Thoracic aorta (tissue), 2 donors: Measurements from ENCODE around the gene RAB25. TPM values are rescaled to one million over a fixed set of nuclear protein-coding genes. Genes with fewer than 3 reads are reported as not detected.

Source experiments
- ATAC-seq: fragments of 150-250 bp; one replicate; pipeline ENCODE4 v1.8.0; 2017; ENCODE audit warnings: low read depth; ENCODE audit not compliant: insufficient number of reproducible peaks, low FRiP score
- DNase-seq: peaks from one replicate; pipeline ENCODE4 v3.0.0-alpha.2; 2020; ENCODE audit warnings: low spot score
- H3K27ac ChIP-seq, 2 donors: fragments of 200-600 bp; sonication (generic); 1 replicate in 1 of 2; 2 replicates in 1 of 2; pipeline ENCODE4 v1.5.1; 2016; ENCODE audit warnings: mild to moderate bottlenecking in 2 of 2, moderate library complexity in 2 of 2
- H3K27me3 ChIP-seq: fragments of 200-600 bp; sonication (generic); replicated peaks from 2 replicates; pipeline ENCODE4 v1.6.0; 2016; ENCODE audit warnings: mild to moderate bottlenecking; ENCODE audit not compliant: insufficient read depth
- H3K36me3 ChIP-seq: fragments of 200-600 bp; sonication (generic); one replicate; pipeline ENCODE4 v1.5.1; 2016
- H3K4me1 ChIP-seq, 2 donors: fragments of 200-600 bp; sonication (generic); 1 replicate in 1 of 2; 2 replicates in 1 of 2; pipeline versions ENCODE4 v1.5.1 to v1.6.0; 2016; ENCODE audit warnings: low read depth in 2 of 2, mild to moderate bottlenecking in 1 of 2; ENCODE audit not compliant: control insufficient read depth in 1 of 2
- H3K4me3 ChIP-seq: fragments of 200-600 bp; sonication (generic); 2 replicates; pipeline ENCODE4 v1.5.1; 2016; ENCODE audit warnings: mild to moderate bottlenecking
- H3K9me3 ChIP-seq: fragments of 200-600 bp; sonication (generic); 2 replicates; pipeline ENCODE4 v1.5.1; 2016
- total RNA-seq, 2 donors: library from RNA; depleted of rRNA; stranded (reverse); fragments of >200 nt; gene quantifications; one replicate each; pipeline versions ENCODE4 v1.1.0 to v1.2.3, GENCODE V29; 2016
- TF ChIP-seq, protein P1 (sequence below): fragments of 200-600 bp; sonication (generic); IDR thresholded peaks from one replicate; pipeline ENCODE4 v1.5.1; 2019; ENCODE audit warnings: antibody characterized with exemption

The RAB25 gene
- total RNA-seq, 2 donors from 2014 or later: not detected

- ATAC-seq: no peak
These were observed 11.3 kb downstream of the RAB25 start for GRCh38 chr1:156072251-156072650.

DNA sequence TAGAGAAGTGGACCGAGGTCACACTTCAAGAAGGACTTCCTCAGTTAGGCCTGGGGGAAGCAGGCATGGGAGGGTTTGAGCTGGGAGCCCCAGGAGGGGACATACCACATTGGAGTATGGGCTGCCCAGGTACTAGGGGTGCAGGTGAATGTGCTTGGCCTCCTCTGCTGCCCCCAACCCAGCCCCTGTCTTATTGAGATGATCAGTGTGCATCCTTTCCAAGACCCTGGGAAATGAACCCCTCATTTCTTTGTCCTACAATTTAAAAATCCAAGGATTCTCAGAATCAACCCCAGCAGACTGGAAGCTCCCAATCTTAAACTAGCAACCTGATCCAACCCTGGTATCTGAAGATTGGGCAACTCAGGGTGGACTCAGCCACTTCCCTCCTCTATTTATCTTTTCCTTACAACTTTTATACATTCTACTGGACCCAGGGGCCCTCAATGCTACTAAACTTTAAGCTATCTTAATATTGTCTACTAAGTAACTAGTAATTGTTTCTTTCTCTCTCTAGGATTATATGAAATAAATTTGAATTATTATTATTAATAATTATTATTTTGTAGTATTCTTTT, 12.2 kb downstream of the RAB25 start:
- Histone ChIP-seq H3K27me3 (no peaks in the 10 kb centered on the region), H3K27ac (no peak overlapping the region), H3K4me1 (no peaks in the 10 kb centered on the region), H3K4me3 (no peak overlapping the region), H3K9me3 (no peaks in the 10 kb centered on the region), H3K36me3 (no peaks in the 10 kb centered on the region)
- TF ChIP-seq, protein P1, sequence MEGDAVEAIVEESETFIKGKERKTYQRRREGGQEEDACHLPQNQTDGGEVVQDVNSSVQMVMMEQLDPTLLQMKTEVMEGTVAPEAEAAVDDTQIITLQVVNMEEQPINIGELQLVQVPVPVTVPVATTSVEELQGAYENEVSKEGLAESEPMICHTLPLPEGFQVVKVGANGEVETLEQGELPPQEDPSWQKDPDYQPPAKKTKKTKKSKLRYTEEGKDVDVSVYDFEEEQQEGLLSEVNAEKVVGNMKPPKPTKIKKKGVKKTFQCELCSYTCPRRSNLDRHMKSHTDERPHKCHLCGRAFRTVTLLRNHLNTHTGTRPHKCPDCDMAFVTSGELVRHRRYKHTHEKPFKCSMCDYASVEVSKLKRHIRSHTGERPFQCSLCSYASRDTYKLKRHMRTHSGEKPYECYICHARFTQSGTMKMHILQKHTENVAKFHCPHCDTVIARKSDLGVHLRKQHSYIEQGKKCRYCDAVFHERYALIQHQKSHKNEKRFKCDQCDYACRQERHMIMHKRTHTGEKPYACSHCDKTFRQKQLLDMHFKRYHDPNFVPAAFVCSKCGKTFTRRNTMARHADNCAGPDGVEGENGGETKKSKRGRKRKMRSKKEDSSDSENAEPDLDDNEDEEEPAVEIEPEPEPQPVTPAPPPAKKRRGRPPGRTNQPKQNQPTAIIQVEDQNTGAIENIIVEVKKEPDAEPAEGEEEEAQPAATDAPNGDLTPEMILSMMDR: no peak
- ATAC-seq (no peak), DNase-seq (no peak)

More at GRCh38 chr1:156072251-156072650, 11.3 kb downstream of the RAB25 start:
- Histone ChIP-seq H3K36me3 (no peaks in the 10 kb centered on the region), H3K4me3 (no peak overlapping the region), H3K9me3 (no peaks in the 10 kb centered on the region), H3K4me1 (no peaks in the 10 kb centered on the region), H3K27me3 (no peaks in the 10 kb centered on the region), H3K27ac (no peak overlapping the region)
- TF ChIP-seq, protein P1: no peak
- DNase-seq: no peak

GRCh38 chr1:156073740-156074139, 12.8 kb downstream of the RAB25 start:
- Histone ChIP-seq H3K4me3 (no peak overlapping the region), H3K9me3 (no peaks in the 10 kb centered on the region), H3K36me3 (no peaks in the 10 kb centered on the region), H3K4me1 (no peaks in the 10 kb centered on the region), H3K27me3 (no peaks in the 10 kb centered on the region), H3K27ac (no peak overlapping the region)
- no peak for ATAC-seq
- no peak for DNase-seq
- TF ChIP-seq, protein P1: no peak

- Histone ChIP-seq H3K4me3 (no peak overlapping the region), H3K27ac (no peak overlapping the region), H3K36me3 (no peaks in the 10 kb centered on the region), H3K27me3 (no peaks in the 10 kb centered on the region), H3K9me3 (no peaks in the 10 kb centered on the region), H3K4me1 (no peaks in the 10 kb centered on the region)
- no peak for ATAC-seq
- TF ChIP-seq, protein P1: no peak
- DNase-seq: no peak
These were observed 13.7 kb downstream of the RAB25 start for GRCh38 chr1:156074661-156075060.

- no peaks in the 10 kb centered on the region for H3K4me1 ChIP-seq
- TF ChIP-seq, protein P1: no peak
- no peak for DNase-seq
- no peaks in the 10 kb centered on the region for H3K27me3 ChIP-seq
- no peak for ATAC-seq
- no peak overlapping the region for H3K4me3 ChIP-seq
- no peaks in the 10 kb centered on the region for H3K9me3 ChIP-seq
- no peak overlapping the region for H3K27ac ChIP-seq
- no peaks in the 10 kb centered on the region for H3K36me3 ChIP-seq
These were observed 14.2 kb downstream of the RAB25 start for GRCh38 chr1:156075162-156075561.
